Cardiac muscle cell (in vitro differentiated cells and primary cell): ENCODE data around the gene PPP1R14D. TPM values are rescaled to one million over a fixed set of nuclear protein-coding genes. Genes with fewer than 3 reads are reported as not detected.

ENCODE experiments used
- DNase-seq, 2 donors: peaks; one replicate each; pipeline versions ENCODE4 v3.0.0 to v3.0.0-alpha.2; 2010 to 2017; ENCODE audit warnings: low read depth in 1 of 2, low spot score in 1 of 2
- H3K27ac ChIP-seq: fragments of 200-600 bp; sonication (generic); 2 replicates; pipeline ENCODE4 v1.5.1; 2016
- H3K27me3 ChIP-seq: fragments of 200-600 bp; sonication (generic); 2 replicates; pipeline ENCODE4 v1.6.0; 2016; ENCODE audit warnings: control low read depth
- H3K36me3 ChIP-seq: fragments of 200-600 bp; sonication (generic); 2 replicates; pipeline ENCODE4 v1.5.1; 2016; ENCODE audit warnings: control low read depth
- H3K4me1 ChIP-seq: fragments of 200-600 bp; sonication (generic); 2 replicates; pipeline ENCODE4 v1.8.1; 2017; ENCODE audit warnings: low read depth, mild to moderate bottlenecking, mixed run types
- H3K4me3 ChIP-seq: fragments of 200-600 bp; sonication (generic); 2 replicates; pipeline ENCODE4 v1.5.1; 2016; ENCODE audit warnings: mild to moderate bottlenecking
- H3K9me3 ChIP-seq: fragments of 200-600 bp; sonication (generic); 2 replicates; pipeline ENCODE4 v1.5.1; 2017; ENCODE audit warnings: low read depth, mild to moderate bottlenecking, control low read depth
- CTCF ChIP-seq: IDR thresholded peaks from 2 replicates; pipeline ENCODE4 v1.5.1; 2012; ENCODE audit warnings: low read depth, mild to moderate bottlenecking, low read length
- polyA plus RNA-seq: library from polyadenylated mRNA; unstranded; fragments of >200 nt; fragmentation: Nextera tagmentation; extraction: Ambion mirVana; gene quantifications from 2 replicates; pipeline ENCODE4 v1.2.1, GENCODE V29; 2016
- total RNA-seq: library from RNA; depleted of rRNA; stranded (reverse); fragments of >200 nt; gene quantifications from 2 replicates; pipeline ENCODE4 v1.2.3, GENCODE V29; 2016

Gene PPP1R14D
- total and polyA plus RNA-seq, 2 experiments from 2014 or later, result not detected

DNA sequence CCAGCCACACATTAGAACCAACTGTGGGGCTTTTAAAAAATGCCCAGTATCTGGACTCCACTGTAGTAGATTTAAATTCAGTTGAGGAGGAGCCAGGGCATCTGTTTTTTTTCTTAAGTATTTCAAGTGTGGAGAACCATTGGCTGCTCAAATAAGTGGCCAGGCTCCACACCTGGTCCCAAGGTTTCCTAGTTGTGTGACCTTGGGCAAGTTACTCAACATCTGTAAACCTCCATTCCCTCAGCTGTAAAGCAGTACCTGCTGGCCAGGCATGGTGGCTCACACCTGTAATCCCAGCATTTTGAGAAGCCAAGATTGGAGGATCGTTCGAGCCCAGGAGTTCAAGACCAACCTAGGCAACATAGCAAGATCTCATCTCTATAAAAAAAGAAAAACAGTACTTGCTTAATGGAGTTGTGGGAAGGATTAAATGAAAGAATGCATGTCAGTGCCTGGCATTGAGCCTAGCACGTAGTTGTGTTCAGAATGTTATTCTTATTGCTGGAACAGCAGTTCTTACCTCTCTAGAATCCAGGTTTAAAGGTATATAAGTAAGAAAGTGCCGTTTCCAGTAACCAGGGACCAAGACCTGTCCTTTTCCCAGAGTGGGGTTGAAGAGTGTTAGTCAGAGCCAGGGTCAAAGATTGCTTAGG, 2.0 kb downstream of the PPP1R14D start:
- Histone ChIP-seq H3K27me3 (no peaks in the 10 kb centered on the region), H3K36me3 (no peaks in the 10 kb centered on the region), H3K4me3 (no peak overlapping the region), H3K4me1 (peaks cover 19% of the 10 kb centered on the region), H3K9me3 (no peaks in the 10 kb centered on the region), H3K27ac (no peak overlapping the region)
- DNase-seq, result peak in 1 of 2 donors; percentile 10
- TF ChIP-seq CTCF, result no peak

GRCh38 chr15:40825661-40826422, 2.7 kb downstream of the PPP1R14D start:
- Histone ChIP-seq H3K27me3 (no peaks in the 10 kb centered on the region), H3K27ac (no peak overlapping the region), H3K4me3 (no peak overlapping the region), H3K36me3 (no peaks in the 10 kb centered on the region), H3K4me1 (peaks cover 19% of the 10 kb centered on the region), H3K9me3 (no peaks in the 10 kb centered on the region)
- DNase-seq, result peak in 1 of 2 donors; percentile 16
- no peak for TF ChIP-seq CTCF

GRCh38 chr15:40823572-40824343, 4.8 kb downstream of the PPP1R14D start:
- no peaks in the 10 kb centered on the region for H3K9me3 ChIP-seq
- H3K4me1 ChIP-seq, result peaks cover 19% of the 10 kb centered on the region
- H3K27me3 ChIP-seq, result no peaks in the 10 kb centered on the region
- no peaks in the 10 kb centered on the region for H3K36me3 ChIP-seq
- no peak for DNase-seq
- no peak overlapping the region for H3K27ac ChIP-seq
- no peak overlapping the region for H3K4me3 ChIP-seq
- no peak for TF ChIP-seq CTCF

DNA sequence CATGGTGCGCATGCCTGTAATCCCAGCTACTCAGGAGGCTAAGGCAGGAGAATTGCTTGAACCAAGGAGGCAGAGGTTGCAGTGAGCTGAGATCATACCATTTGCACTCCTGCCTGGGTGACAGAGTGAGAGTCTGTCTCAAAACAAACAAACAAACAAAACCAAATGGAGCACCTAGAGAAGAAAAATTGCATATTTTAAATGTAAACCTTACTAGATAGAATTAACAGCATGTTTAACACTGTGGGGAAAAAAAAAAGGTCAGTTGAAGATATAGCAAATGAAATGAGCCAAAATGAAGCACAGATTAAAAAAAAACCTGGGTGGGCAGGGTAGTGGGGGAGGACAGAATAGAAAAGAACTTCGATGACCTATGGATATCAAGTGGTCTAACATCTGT, 7.3 kb downstream of the PPP1R14D start:
- no peak overlapping the region for H3K4me3 ChIP-seq

More for the DNA sequence above, 7.3 kb downstream of the PPP1R14D start:
- no peaks in the 10 kb centered on the region for H3K36me3 ChIP-seq
- DNase-seq, result no peak
- H3K9me3 ChIP-seq, result no peaks in the 10 kb centered on the region
- no peak overlapping the region for H3K27ac ChIP-seq
- peaks cover 19% of the 10 kb centered on the region for H3K4me1 ChIP-seq
- H3K27me3 ChIP-seq, result no peaks in the 10 kb centered on the region
- no peak for TF ChIP-seq CTCF
